HT-29 (cell line): ENCODE results near the gene ANKRD44. TPM values are rescaled to one million over a fixed set of nuclear protein-coding genes. Genes with fewer than 3 reads are reported as not detected.

Experiments
- DNase-seq: peaks from one replicate; pipeline ENCODE4 v3.0.0-alpha.2; 2015; ENCODE audit warnings: low spot score
- total RNA-seq: library from RNA; depleted of rRNA; stranded (reverse); fragments of >200 nt; shearing (Covaris generic); gene quantifications from 2 replicates; pipeline ENCODE4 v1.2.3, GENCODE V29; 2014

The ANKRD44 gene
- total RNA-seq, 1 experiment from 2014 or later: 2.8 TPM

DNA sequence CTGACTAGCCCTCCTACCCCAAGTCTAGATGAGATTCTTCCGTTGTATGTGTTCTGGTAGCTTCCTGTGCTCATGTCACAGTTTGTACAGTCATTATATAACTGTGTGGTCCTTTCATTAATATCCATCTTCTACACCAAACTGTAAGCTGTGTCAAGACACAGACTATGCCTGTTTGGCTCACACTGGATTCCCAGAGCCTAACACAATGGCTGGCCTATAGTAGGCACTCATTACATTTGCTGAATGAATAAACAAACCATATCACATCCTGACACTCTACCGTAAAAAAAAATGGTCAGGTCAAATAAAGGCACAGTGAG, 72.6 kb downstream of the ANKRD44 start:
- no peak for DNase-seq

DNA sequence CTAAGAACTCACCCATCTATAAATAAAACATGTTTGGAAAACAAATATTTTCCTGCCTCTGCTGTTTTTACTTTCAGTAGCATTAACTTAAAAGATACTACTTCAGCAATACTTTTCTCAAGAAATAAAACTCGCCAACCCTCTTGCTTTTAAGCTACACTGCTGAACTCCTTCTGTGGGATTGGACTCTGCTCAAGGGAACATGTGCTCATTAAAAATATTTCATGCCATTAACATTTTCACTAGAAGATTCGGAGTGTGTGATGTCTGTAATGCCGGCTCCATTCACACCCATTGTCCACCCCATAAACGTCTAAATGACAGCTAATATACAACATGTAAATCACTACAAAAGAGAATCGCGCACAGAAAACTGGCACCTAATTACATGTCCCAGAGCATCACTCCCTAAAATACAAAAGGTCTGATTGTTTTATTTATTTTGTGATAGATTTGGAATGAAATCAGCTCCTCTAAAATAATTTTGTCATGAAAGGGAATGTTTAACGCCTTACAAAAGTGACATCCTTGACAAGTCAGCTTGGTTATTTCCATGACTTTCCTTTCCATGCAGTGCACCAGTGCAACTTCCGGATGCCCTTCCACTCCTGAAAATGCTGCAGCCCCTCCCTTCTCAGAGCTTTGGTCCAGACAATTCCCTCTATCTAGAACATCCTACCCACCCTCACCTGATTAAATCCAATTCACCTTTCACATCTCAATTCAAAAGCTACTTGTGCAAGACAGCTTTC, 73.1 kb downstream of the ANKRD44 start:
- no peak for DNase-seq

DNA sequence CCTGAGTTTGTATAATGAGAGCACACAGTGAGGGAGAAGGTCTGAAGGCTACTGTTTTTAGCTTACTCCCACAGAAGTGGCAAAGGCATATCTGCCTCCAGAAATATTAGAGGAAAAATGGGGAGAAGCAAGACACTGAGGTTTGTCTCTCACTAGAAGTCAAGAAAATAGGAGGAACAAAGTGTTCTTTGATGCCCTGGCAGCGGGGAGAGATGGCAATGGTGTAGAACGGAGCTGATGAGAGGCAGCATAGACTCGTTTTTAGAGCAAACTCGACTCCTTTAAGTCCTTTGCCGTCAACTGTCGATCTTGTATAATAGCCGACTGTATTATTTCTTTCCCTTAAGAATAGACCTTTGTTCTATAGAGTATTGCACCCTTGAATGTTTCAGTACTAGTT, 73.8 kb downstream of the ANKRD44 start:
- DNase-seq: no peak

DNA sequence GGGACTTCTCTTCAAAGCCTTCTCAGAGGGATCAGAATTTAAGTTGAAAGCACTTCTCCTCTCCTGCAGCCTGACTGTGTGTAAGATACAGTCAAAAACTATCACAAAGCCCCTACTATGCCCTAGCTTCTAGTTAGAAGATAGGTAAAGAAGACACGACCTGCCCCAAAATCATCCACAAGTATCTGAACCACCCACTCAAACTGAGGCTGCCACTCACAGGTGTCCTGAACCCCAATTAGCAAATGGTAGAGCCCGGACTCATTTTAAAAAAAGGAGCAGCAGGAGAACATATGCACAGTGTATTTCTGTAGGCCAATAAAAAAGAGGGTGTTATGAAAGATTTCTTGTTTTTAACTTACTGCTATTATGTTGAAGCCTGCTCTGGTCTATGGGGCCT, 74.4 kb downstream of the ANKRD44 start:
- no peak for DNase-seq

DNA sequence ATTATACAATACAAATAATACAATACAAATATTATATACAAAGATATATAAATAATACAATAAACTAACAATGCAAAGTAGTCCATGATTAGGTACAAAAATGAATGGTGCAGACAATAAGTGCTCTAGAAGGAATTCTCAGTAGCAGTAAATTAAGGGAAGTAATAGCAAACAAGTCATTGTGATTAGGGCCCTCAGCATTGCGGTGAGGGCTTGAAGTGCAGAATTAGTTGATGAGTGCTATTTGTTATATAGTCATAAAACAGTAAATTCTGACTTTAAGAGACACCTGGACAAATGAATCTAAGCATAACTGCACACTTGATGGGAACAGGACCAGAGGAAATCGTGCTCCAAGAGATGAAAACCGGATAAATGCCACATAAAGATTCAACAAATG, 74.9 kb downstream of the ANKRD44 start:
- no peak for DNase-seq

DNA sequence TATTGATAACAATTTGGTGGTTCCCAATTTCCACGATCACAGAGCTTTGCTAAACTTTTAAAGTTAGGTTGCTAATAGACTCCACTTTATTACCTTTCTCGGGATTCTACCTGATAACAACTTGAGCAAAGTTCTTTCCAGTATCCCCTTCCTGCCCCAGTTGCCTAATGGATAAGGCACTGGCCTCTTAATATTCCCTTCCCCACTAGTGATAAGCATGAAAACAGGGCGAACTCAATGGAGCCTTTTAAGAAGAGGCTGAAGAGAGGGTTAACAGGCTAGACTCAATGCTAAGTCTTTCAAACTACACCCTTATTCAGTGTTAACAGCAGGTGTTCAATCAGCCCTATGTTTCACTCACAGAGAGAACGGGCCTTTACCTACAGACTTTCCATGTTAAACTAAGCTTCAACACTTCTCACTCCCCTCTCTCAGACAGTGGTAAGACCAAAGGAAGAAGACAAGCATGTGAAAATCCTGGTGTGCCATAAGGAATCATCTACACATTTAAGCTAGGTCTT, 75.8 kb downstream of the ANKRD44 start:
- no peak for DNase-seq

DNA sequence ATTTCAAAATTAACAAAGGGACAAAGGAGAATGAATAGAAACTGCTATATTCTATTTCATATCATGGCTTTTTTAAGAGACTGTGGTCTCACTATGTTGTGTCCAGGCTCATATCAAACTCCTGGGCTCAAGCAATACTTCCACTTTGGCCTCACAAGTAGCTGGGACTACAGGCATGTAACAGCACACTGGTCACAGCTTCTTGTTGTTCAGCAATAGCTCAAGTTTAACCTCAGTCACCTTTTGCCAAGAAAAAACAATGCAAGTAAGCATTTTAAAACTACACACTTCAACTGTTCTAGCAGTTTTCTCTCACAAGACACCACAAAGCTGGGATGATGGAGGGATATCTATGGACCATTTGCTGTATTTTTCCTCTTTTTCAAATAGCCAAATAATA, 77.1 kb downstream of the ANKRD44 start:
- DNase-seq: no peak

DNA sequence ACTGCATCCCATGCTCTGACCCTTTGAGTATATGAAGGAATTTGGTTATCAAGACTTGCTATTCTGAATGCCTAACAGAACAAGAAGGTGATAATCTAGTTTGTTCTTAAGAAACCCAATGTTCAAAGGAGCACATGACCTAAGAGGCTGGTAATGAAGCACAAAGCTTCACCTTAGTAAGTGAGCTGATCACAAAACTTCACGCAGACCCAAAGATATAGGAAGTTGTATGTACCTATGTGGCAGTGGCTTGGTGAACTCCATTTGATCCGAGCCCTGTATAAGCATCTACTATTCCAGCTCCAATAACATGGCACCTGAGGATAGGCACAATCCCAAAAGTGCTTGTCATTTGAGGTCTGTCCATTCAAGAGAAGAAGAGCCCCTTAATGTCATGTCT, 78.6 kb downstream of the ANKRD44 start:
- no peak for DNase-seq

DNA sequence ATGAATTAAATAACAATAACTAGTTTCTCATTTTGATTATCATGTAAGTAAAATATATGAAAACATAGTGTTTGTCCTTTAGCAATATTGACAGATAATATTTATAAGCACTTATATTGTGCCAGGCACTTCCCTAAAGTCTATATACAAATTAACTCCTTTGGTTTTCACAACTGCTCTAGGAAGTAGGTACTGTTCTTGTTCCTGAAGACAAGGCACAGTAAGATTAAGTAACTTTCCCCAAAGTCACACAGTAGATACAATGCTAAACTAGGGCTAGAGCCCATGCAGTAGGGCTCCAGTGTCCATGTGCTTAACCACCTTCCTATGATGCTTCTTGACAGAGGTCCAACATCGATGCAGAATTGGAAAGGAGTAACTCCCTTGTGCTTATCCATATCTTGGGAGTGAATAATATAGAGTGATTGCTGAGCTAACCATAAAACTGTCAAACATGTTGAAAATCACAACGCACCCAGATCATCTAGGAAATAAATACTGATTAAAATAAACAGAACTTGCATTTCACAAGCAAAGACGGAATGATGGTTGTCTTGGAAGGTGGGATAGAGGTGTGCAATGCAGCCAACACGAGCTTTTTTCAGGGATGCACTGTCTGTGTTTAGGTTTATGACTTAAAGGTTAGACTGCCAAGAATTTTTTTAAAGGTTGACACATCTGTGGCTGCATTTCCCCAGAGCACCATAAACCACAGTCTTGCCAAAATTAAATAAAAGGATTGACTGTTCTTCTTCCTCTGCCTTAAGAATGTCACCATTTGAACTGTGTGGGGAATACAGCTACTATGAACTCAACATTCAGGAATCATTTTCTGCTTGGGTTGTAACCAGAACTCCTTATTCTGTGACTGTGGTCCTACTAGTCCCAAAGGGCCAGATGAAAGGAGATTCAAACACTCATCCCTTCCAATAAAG, 80.8 kb downstream of the ANKRD44 start:
- no peak for DNase-seq

DNA sequence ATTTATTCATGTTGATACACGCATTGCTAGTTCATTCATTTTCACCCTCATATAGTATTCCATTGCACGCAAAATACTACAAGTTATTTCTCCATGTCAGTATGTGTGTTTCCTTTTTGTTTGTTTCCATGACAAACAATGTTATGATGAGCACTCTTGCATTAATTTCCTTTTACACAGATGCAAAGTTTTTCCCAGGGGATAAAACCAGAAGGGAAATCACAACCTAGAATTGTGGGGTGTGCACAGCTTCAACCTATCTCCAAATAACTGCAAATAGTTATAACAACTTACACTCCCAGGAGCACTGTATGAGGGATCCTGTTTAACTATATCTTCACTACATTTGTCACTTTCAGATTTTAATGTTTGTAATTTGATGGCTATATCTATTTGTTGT, 87.1 kb downstream of the ANKRD44 start:
- no peak for DNase-seq

DNA sequence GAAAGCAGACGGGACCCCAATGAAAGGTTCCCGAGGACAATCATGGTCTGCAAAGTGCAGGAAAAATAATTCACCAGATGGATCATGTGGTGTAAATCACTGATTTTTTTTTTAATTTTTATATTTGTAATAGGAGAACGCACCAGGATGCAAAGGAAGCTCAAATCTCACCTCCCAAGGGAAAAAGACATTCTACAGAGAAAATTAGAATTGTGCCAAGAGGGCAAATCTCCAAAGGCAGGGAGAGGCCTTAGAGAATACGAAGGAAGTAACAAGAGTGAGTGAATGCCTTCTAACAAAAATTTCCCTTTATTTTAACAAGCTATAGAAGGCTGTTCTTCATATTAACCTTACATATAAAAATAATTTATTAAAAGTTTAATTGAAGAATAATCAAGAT, 90.9 kb downstream of the ANKRD44 start:
- no peak for DNase-seq

DNA sequence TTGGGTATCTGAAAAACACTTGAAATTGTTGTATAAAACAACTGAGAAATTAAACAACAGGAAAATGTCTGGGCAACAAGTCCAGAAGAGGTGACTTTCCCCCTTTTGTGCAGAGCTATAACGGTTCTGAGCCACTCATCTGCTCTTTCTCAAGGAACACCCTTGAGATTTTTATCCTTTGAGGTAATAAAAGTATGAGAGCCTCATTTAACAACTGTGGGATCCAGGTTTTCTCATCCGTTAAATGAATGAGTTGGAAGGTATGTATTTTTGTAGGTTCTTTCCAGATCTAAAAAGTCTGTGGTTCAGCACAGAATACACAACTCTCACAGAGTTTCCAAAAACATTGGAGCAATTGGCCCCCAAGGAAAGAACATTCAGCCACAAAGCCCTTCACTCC, 93.0 kb downstream of the ANKRD44 start:
- DNase-seq: no peak

DNA sequence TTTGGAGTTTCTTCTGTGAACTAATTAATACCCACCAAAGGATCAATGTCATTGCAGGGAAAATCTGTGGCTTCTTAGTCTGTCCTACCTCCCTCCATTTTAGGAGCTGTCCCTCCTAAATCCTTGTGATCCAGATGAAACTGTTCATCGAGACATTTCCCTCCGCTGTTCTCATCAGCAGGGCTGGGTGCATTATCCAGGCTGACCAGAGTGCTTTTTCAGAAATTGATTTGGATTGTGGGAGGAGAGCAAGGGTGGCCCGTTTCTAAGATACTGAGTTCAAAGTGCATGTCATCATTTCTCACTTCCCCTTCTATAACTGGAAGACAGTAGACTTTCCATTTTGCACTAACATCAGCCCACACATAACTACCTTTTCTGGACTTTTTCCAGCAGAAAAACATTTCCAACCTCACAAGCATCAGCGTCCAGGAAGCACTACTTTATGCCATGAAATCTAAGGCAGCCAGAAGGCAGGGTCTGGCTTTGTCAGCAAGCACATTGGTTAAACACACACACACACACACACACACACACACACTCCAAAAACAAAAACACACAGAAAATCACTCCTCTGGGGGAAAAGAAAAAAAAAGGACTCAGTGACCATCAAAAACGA, 94.1 kb downstream of the ANKRD44 start:
- no peak for DNase-seq

DNA sequence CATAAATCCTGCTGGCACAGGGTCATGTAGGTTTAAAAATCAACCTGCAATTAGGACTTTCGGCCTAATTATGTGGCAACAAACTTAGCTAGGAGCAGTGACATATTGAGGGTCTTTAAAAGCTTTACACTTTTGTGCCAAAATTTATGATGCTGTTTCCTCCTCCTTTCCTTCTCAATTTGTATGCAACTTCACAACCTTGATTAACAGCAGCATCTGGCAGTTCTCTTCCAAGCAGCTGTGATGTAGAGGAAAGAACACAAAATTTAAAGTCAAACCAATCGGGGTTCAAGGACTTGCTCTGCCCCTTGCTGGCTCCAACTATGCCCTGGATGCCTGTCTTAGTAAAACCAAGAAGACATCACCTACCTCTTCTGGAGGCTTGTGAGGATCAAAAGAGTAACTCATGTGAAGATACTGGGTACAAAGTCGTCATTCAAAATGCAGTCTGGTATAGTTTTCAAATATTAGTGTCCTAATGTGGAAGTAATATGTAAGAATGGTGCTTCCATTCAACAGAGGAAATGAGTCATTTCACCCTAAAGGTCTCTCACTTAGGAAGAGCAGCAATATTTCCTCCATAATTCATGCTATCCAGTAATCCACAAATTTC, 94.7 kb downstream of the ANKRD44 start:
- DNase-seq: no peak

DNA sequence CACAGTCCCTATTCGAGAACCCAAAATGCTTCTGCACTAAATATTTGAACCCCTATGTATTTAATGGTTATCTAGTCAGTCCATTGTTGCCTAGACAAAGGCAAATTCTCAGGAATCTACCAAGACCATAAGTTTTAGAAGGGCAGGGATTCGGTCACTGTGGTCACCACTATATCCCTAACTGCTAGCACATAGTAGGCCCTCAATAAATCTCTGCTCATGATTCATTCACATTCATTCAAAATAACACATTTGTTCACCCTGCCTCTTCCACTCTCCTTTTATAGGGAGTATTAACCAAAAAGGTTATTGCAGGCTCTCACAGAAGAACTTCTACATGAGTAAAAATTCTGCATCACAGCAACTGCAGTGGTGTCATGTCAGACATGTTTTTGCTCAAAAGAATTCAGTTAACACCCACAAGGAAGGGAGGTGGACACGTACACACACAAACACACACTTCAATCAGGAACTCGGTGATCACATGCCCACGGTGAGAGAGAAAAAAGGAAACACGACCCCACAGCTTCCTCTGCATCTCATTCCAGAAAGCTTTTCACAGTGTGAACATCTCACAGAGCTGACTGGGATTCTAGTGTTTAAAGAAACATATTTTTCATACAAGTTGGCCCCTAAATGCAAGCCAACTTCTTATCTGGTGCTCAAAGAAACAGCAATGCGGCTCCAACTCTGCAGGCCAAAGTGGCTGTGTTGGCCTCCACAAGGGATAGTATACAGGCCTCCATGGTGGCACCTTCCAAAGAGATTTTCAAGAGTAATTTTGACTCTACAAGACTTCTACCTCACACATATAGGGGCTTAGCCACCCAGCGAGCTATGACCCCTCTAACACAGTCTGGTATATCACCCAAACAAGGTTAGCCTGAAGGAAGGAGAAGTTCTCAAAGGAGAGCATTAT, 98.0 kb downstream of the ANKRD44 start:
- no peak for DNase-seq

DNA sequence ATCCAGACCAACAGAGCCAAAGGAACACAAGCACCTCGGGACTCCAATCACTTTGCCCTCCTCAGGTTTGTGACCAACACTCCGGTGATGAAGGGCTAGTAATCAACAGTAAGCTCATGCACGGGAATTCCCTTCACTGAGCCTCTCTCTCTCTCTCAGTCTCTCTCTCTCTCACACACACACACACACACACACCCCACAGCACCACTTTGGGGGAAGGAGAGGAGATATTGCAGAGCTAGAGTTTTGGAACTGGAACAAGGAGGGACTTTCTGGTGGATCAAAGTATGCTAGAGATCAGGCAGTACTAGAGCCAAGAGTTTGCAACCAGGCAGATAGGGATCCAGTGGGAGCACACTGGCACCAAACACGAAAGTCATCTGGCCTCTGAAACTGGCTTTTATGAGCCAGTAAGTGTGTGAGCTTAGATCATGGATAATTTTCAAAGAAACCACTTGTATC, 98.7 kb downstream of the ANKRD44 start:
- no peak for DNase-seq

DNA sequence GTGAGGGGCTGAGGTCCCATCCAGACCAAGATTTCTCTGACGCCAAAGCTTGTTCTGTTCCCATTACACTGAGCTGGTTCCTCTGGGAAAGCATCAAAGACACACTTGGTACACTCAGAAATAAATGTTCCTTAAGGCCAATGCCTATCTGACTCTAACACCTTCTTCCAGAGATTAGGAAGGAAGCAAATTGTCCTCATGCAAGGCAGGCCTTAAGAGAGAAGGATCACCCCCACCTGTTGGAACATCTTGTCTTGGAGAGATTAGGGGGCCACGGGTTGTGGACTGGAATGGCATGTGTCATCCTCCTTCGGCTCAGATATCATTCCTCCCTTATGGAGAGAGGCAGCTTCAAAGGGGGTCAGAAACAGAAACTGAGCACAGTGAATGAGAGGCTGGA, 100.2 kb downstream of the ANKRD44 start:
- no peak for DNase-seq

DNA sequence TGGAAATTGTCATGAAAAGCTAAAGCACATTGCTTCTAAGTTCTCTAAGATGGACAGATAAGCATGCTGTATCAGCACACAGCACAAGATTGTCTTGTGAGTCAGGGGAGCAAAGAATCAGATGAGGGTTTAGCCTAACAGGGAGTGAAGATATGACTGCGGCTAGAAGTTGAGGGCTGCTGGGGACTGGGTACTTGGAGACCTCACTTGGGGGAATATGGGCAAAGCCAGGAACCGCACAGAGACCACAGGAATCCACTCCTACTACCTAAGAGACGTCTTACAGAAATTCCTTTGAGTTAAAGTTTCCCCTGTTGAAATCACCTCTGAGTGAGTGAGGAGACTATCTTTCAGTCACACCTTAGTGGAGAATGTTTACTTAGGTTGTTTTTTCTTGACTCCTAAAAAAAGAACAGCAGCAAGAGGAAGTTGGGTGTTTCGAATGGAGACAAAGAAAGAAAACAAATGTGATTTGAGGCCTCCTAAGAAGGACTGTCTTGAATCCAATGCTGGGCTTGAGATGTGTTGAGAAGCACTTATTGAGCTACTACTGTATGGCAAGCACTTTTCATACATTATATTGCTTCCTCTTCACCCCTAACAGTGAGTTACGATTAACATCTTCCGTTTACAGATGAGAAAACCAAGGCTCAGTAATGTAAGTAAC, 100.7 kb downstream of the ANKRD44 start:
- no peak for DNase-seq

DNA sequence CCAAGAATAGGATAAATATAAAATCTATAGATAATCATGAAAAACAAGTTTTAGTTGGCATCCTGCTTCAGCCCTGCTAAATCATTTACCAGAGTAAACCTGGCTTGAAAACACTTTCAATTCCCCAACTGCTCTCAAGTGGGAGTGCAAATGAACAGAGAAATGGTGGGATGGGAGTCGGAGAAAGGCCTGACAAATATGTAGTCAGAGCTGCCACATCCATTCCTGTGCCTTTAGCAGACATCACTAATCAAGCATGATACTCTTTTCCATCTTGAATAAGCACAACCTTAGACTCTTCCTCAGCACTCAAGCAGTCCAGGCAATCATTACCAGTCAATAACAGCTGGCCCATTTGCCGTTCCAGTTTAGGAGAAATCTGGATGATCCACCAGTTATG, 101.3 kb downstream of the ANKRD44 start:
- DNase-seq: no peak

DNA sequence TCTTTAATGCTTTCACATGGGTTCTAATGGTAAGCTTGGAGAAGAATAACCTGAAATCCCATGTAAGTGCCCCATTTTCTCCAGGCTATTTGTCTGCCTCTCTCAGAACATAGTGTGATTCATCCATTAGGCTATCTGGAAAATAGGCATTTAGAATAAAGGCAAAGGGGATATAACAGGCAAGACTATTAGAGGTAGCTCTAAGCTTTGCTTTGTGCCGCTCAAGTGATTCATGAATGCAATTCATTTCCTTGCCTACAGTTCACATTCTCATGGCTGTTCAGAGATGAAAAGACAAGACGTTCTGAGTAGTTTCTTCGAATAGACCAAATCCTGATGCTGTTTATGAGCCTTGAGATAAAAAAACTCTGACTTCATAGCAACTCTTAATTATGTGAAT, 101.7 kb downstream of the ANKRD44 start:
- no peak for DNase-seq
